D721Med (cell line): ENCODE results near the gene SKA2.
"Not testable (repeated sequence)": the region's sequence is repeated elsewhere in the genome, so short reads cannot be mapped to it uniquely, and the experiment has no call there.

Source experiments
- DNase-seq: peaks from one replicate; pipeline ENCODE4 v3.0.0; 2011; ENCODE audit warnings: low spot score; ENCODE audit not compliant: insufficient read length
- FAIRE-seq: peaks from 2 replicates; lab custom pipeline; 2011; peaks lifted over from hg19 to GRCh38; lab: Jason Lieb, UNC
- CTCF ChIP-seq: IDR thresholded peaks from 2 replicates; pipeline ENCODE4 v1.5.1; 2012; ENCODE audit warnings: mild to moderate bottlenecking, control low read depth; ENCODE audit not compliant: insufficient read depth; ENCODE audit errors: missing control alignments

The SKA2 gene

GRCh38 chr17:59181481-59181880 is 26.5 kb upstream of the SKA2 start:
- no peak for FAIRE-seq
- TF ChIP-seq CTCF, result no peak

GRCh38 chr17:59180626-59181025 is 25.6 kb upstream of the SKA2 start:
- no peak for FAIRE-seq
- TF ChIP-seq CTCF, result no peak
- DNase-seq, result no peak

More at GRCh38 chr17:59181481-59181880, 26.5 kb upstream of the SKA2 start:
- DNase-seq, result no peak

GRCh38 chr17:59179601-59180000 is 24.6 kb upstream of the SKA2 start:
- FAIRE-seq, DNase-seq: not testable (repeated sequence)

- DNase-seq (no peak), FAIRE-seq (no peak)
- TF ChIP-seq CTCF, result no peak
Observed at GRCh38 chr17:59178266-59178985, 23.4 kb upstream of the SKA2 start.

GRCh38 chr17:59175076-59175475 is 20.1 kb upstream of the SKA2 start:
- FAIRE-seq (no peak), DNase-seq (no peak)
- TF ChIP-seq CTCF, result no peak

GRCh38 chr17:59174671-59175070 is 19.7 kb upstream of the SKA2 start:
- FAIRE-seq, result no peak
- no peak for DNase-seq
- TF ChIP-seq CTCF, result no peak

- FAIRE-seq, result no peak
- DNase-seq, result no peak
- TF ChIP-seq CTCF, result no peak
Observed at GRCh38 chr17:59172436-59173004, 17.5 kb upstream of the SKA2 start.
